Raji (cell line): ENCODE measurements around the gene GPC3.

Experiments
- POLR2A ChIP-seq: IDR thresholded peaks from 2 replicates; pipeline ENCODE4 v1.6.1; 2011; ENCODE audit warnings: low read depth, low read length, control low read depth; ENCODE audit not compliant: insufficient read depth

The GPC3 gene

DNA sequence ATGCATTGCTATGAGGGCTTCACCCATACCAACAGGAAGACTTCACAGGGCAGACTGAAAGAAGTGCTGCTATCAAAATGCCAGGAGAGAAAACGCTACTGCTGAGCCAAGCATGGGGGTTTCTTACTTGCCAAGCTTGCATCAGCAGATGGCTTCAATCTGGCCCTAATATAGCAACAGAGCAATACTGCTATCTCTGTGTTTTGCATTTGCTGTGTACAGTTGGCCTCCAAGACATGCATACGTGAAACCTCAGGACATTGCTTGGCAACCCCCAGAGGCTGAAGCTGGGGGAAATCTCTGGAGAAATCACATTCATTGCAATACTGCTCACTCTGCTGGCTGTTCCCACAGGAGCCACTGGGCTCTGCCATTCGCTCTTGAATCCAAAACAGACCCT, 442.9 kb downstream of the GPC3 start:
- no peak for TF ChIP-seq POLR2A

DNA sequence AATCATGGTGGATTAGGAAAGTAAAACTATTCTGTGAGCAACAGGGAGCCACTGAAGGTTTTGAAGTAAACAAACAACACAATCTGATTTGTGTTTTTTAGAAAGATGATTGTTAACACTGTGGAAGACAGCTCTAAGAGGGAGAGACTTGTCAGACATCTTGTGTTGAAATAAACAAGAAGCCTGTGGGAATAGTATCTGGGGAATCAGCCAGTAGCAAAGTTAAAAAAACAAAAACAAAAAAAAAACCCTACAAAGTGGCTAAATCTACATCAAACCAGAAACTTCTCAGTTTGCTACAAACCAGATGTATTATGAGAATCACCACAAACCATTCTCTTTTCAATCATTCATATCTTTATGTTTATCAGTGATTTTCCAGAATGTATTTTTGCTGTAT, 444.4 kb downstream of the GPC3 start:
- no peak for TF ChIP-seq POLR2A

DNA sequence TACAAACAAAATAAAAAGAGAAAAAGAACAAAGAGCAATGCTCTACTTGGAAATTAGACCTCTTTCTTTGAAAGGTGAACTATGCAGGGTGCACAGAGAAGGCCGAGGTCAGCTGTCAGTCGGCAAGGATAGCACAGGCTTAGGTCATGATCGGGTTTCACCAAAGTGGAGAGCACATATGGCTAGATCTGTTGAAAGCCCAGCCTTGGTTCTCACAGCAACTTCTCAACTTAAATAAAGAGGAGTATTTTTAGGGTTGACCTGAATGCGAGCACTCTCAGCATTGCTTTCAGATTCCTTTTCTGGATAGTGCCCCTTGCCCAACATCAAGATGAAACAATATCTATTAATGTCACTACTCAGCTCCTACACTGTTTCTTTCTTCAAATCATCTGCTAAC, 447.2 kb downstream of the GPC3 start:
- TF ChIP-seq POLR2A = no peak

DNA sequence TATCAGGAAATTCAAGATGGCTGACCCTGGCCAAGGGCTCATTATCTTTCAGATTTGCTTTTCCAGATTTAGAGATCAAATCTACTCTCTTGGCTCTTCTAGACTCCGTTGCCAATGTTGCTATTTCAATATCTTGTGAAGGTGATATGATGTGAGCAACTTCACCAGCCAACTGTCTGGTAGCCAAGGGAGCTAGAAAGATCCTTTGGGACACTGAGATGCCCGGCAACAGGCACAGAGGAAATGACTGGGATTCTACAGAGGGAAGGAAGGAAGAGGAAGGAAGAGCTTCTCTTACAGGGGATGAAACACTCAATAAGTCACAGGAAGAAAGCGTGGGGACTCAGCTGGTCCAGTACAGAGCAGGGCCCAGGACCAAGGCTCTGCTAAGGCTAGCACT, 448.3 kb downstream of the GPC3 start:
- TF ChIP-seq POLR2A = no peak

DNA sequence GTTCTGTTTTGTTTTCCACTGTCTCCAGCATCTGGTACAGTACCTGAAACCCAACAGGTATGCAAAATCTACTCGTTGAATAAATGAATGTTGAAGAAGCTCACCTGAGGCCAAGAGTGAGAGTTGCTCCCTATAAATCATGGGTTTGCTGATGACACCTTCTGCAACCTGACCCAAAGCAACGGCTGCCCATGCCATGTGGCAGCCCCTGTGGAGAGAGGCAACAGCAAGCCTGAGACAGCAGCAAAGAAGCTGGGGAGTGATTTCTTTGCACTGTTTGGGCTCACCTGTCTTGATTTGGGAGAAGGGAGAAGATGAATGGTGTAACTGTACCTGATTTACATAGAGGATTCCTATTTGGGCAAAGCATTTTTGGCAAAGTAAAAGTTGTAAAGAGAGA, 450.3 kb downstream of the GPC3 start:
- TF ChIP-seq POLR2A = no peak

DNA sequence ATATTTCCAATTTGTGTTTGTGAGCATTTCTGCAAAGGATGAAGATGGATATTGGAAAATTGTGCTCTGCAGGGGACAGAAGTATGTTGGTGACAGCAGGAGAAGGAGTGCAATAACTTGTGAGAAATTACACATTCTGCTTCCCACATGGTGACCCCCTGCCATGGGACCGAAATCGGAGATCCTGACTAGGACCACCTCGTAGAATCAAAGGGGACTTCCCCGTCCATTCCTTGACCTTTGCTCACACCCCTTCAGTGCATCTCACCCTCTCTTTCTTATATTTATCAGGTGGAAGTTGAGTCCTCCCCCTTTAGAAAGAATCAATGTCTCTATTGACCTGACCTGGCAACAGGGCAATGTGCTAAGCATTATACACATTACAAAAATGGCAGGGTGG, 451.2 kb downstream of the GPC3 start:
- TF ChIP-seq POLR2A = no peak

DNA sequence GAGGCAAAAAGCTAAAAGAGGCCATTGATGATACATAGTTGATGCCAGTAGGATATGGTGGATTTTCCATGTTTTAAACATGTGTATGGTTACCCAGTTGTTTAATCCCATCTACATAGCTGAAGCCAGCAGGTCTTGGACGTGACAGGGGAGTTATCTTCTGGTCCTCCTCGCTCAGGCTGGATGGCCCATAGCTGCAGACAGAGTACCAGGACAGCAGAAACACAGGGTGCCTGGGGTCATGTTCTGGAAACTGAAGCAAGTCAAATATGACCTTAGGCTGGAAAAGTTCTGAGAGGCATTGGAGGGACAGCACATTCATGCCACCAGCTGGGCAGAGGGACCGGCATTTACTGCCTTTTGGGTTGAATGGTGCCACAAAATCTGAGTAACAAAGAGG, 452.1 kb downstream of the GPC3 start:
- no peak for TF ChIP-seq POLR2A

DNA sequence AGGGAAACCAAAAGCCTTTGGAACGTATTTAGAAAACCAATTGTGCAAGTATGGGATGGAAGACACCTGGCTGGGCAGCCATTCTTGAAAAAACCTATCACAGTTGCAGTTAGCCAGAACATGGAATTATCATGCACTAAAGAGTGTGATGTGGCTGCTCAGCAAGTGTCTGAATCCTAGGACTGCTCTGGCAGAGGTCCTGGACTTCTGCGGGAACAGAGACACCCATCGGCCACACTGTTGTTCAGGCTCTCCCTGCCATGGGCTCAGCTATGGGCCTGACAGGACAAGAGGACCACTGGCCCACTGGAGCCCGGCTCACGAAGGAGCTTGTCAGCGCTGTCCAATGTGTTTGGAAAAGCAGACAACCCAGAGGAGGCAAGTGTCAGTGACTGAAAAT, 454.4 kb downstream of the GPC3 start:
- TF ChIP-seq POLR2A = no peak

DNA sequence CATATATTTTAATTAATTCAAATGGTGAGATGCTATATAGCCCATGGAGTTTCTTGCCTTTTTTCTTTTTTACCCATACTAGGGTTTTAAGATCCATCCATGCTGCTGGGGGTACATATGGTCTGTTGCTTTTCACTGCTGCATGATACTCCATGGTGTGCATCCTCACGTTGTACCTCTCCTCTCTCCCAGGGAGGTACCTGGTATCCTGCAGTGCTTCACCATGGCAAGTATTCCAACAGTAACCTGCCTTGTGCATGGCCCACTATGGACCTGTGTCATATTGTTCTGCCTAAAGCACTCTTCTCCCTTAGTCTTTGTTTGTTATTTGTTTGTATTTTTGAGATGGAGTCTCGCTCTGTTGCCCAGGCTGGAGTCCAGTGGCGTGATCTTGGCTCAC, 455.8 kb downstream of the GPC3 start:
- no peak for TF ChIP-seq POLR2A

DNA sequence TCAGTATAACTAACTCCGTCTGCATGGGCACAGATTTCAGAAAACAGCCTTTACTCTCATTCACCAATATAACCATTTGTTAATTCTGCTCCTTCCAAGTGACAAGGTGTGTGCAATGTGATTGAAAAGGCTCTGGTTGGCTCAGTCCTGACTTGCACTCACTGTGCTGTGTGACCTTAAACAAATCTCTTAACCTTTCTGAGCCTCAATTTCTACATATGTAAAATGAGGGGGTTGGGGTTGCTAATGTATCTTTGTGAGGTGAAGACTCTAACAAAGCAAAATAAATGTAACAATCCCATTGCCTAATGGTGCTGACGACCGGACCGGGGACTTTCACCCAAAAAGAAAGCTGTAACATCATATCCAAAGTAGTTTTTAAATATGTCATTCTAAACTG, 457.6 kb downstream of the GPC3 start:
- TF ChIP-seq POLR2A = no peak

DNA sequence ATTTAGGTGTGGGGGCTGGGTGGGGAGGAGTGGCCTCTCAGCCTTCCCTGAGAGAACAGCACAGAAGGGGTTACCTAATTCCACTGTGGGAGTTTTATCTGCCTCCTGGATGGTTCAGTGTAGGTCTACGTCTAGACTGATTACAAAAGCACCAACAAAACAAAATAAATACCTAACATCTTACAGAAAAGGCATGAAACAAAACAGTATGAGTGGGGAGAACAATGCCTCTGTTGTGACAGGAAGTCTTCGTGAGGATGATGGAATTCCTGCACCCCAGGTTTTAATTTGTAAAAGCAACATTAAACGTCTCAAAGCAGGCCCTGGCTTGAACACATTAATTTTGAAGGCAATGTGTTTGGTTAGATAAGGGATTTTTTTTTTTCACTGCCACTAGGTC, 458.0 kb downstream of the GPC3 start:
- no peak for TF ChIP-seq POLR2A

DNA sequence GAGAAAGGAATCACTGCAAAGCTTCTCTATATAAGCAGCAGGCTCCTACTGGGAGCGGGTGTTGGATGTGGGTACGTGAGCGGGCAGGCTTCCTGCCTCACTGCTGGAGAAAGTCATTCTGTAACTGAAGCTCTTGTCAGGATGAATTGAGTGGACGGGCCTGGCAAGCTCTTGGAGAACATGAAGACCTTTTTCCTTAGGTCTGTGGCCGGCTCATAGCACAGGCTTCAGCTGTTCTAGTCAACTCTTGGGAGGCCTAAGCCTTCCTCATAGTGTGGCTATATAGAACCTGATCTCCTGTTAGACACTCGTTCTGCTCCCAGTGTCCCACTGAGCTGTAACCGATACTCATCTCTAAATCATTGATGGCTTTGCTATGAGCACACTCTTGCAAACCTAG, 461.9 kb downstream of the GPC3 start:
- TF ChIP-seq POLR2A = no peak

DNA sequence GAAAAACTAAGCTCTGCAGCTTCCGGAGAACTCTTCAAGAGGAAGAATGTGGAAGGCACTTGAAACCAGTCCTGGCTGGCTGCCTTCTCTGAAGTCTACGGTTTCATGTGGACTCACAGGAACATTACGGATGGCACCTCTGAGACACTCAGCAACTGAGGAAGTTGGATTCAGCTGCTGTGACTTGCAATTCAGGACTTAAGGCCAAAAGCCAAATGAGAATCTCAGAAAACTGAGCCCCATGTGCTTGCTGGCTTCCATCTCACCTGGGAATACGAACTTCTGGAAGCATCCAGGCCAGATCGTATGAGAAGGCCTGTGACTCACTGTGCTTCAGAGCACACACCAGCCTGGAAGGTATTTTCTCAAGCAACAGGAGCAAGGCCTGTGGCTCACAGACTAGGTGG, 462.3 kb downstream of the GPC3 start:
- no peak for TF ChIP-seq POLR2A

DNA sequence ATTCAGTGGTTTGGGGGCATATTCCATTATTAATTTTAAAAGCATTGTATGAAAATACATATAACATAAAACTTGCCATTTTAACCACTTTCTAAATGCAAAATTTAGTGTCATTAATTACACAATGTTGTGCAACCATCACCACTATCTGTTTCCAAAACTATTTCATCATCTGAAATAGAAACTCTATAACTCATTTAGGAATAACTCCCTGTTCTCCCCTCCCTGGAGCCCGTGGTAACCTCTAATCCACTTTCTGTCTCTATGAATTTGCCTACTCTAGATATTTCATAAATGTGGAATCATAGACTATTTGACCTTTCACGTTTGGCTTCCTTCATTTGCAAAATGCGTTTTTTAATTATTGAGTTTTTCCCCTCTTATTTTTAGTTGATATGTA, 468.7 kb downstream of the GPC3 start:
- no peak for TF ChIP-seq POLR2A

DNA sequence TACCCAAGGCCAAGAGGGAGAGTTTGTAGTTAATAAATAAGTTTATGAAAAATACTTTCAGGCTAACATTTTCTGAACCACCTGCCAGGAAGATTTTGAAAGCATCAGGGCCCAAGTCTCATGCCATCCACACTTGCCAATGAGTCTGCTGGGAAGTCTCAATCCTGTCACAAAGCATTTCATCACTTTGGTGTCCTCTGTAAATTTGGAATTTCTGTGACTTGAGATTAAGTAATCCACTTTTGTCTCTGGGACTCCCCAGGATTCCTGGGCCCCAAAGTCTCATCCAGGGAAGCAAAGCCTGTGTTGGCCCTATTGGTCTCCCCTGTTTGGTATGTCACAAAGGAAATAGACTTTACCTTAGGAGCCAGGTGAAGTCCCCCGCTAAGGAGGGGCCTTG, 470.9 kb downstream of the GPC3 start:
- TF ChIP-seq POLR2A = no peak

DNA sequence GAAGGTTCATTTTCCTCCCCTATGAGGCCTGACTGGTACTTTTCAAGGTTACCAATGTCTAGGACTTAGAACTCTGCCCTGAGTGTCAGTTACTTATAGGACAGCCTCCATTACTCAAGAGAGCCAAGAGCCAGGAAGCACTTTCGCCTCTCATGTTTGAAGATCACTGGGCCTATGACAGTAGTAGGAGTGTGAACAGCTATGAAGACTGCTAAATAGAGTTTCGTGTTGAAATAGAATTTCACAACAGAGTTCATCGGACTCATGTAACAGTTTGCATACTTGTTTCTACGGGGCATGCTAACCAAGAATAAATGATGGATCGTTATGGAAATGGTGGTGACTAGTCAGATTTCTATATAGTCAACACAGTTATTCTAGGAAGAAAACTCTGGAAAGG, 472.3 kb downstream of the GPC3 start:
- no peak for TF ChIP-seq POLR2A

DNA sequence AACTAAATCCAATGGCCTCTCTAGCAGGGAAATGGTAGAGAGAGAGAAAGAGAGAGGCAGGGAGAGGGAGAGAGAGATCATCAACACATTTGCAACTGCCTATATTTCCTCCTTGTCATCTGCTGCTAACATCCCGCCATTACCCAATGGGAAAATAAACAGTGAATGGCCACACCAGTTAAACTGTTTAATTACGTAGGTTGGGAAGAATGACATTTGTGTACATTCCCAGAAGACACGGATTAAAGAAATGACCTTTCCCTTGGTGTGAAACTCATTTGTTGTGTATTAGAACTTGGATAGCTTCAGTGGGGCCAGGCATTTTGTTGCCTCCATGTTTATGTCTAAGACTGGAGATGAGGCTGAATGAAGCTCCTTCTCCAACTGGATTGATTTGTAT, 474.4 kb downstream of the GPC3 start:
- no peak for TF ChIP-seq POLR2A

DNA sequence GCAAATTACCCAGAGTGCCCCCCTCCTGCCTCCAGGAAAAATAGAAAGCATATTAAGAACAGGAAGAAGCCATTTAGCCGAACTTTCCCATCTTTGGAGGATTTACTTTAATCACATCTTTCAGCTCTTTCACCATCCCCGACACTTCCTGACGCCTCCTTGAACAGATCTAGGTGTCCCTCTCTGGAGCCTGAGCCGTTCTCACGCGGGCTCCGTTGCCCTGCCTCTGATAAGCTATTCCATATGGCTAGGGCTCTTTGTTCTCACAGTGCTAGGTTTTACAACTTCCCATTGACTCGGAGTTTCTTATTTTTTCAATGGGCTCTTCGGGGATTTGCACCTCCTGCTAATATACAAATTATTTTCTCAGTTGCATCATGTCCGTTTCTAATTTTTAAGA, 488.0 kb downstream of the GPC3 start:
- no peak for TF ChIP-seq POLR2A
